ENCODE measurements around the gene SCN5A. TPM values are rescaled to one million over a fixed set of nuclear protein-coding genes. Genes with fewer than 3 reads are reported as not detected.

SCN5A gene
- total RNA-seq, 2 donors from 2014 or later = 102 to 118 TPM

DNA sequence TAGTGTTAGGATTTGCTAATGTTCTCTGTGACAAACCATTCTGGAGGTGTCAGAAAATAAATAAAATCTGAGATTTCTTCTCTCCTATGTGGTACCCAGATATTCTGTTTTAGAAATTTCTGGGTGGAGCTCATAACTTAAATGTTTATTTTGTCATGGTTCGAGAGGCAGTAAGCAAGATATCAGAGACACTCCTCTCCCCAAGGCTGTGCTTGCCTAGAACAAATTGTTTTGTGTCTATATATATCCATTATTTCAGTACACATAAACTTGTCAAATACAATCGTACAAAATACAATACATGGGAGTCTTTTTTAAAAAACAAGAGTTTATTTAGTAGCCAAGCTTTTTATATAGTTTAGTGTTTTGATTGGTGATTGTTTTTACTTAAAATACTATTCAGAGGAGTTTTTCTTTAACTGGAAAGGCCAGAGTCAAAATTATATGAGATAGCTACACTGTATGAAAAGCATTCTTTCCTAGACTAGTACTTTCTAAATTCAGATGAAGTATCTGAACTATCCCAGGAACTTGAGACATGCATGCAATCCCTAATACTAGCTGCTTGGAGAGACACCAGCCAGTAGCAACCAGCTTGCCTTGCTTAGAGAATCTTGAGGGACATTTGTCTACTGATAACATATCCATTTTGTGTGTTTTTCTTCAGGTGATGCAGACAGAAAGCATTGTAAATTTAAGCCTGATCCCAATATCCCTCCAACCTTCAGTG lies 148.6 kb downstream of the SCN5A start:
- Histone ChIP-seq H3K27ac (peak overlapping the region; percentile 32 to 93), H3K4me3 (no peak overlapping the region), H3K27me3 (no peaks in the 10 kb centered on the region), H3K9me3 (no peaks in the 10 kb centered on the region), H3K36me3 (peaks cover 51% of the 10 kb centered on the region), H3K4me1 (peaks cover 0 to 37% of the 10 kb centered on the region in 2 donors)
- no peak for TF ChIP-seq CTCF (IDR thresholded peaks at IDR 0.05)
- no peak for DNase-seq (ENCODE audit: low spot score)

Other genes with a start within 250 kb of the SCN5A start
- 1 to 10 TPM; 3.9 to 6.0 TPM for gene ACVR2B, start 195.8 kb downstream of the SCN5A start, total RNA-seq
- 10 to 100 TPM; 23.4 to 36.6 TPM for gene EXOG, start 153.3 kb downstream of the SCN5A start, total RNA-seq
- under 1 TPM in 1 of 2 donors, not detected in 1; 0.90 TPM for gene SCN10A, start 166.5 kb upstream of the SCN5A start, total RNA-seq

Measured in right atrium auricular region (tissue), 2 donors.